ENCODE data around the gene NTNG1. TPM values are rescaled to one million over a fixed set of nuclear protein-coding genes. Genes with fewer than 3 reads are reported as not detected.

Gene NTNG1
- total and polyA plus RNA-seq, 2 of the 13 experiments (the other 11 are each of a cell fraction or from before 2014, with no cell fraction given): not detected

DNA sequence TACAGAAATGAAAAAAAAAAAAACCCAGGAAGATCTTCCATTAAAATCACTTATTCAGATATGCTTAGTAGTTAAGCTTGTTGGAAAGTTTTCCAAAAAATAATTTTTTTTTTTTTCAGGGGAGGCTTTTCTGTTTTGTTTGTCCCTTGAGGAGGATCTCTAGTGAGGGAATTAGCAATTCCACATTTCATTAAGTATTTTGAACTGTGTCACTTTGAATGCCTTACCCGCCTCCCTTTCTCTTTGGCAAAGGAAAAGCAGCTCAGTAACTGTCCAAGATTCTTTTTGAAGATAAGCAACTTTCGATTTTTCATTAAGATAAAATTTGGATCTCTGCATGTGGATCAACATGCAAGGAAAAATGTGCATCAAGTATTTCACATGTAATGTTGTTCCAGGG lies 1.8 kb downstream of the NTNG1 start:
- 4% methylated on average over 2 of the region's 2 CpGs for WGBS (ENCODE audit: low lambda C conversion rate)
- Histone ChIP-seq H3K36me3 (replicated peaks in 1 of 2; ENCODE audit: control insufficient read depth in 1 of 2, insufficient read depth in 2 of 2, low read length in 2 of 2) (no peaks in the 10 kb centered on the region), H3K27me3 (ENCODE audit: control insufficient read depth in 1 of 2, insufficient read depth in 2 of 2, low read length in 2 of 2) (peaks cover 5 to 28% of the 10 kb centered on the region in 2 experiments; a peak in 4 of 5 replicates), H3K27ac (ENCODE audit: extremely low read length, insufficient read depth, low read length) (no peak overlapping the region), H2AFZ (ENCODE audit: low read length) (no peak overlapping the region), H3K9me3 (ENCODE audit: low read length) (no peaks in the 10 kb centered on the region), H3K4me3 (replicated peaks in 1 of 3; ENCODE audit: insufficient read depth in 1 of 3, low read depth in 2 of 3, low read length in 3 of 3) (no peak overlapping the region), H4K20me1 (ENCODE audit: insufficient read depth, low read length) (no peaks in the 10 kb centered on the region), H3K9ac (ENCODE audit: insufficient read depth, low read depth, low read length) (no peak overlapping the region), H3K4me1 (ENCODE audit: insufficient read depth, low read length) (0 out of 2 replicates have a peak, but pooled peaks cover 5% of the 10 kb centered on the region), H3K4me2 (ENCODE audit: low read depth, low read length) (no peak overlapping the region), H3K79me2 (ENCODE audit: insufficient read depth, low read length) (no peaks in the 10 kb centered on the region)
- DNase-seq (ENCODE audit: low spot score): no peak
- no peak for FAIRE-seq
- intact Hi-C loops (cut with micrococcal nuclease; ENCODE audit: unreplicated experiment) (loop anchor here (2.0 to 10.0 kb wide), 2 partner anchors 86 to 1118 kb away; partner anchors contain the start of gene PRMT6), in situ Hi-C loops (cut with HindIII; ENCODE audit: extremely low pct_ligation_motif_present, low pct_unique_long_range_greater_than_20kb) (no loop called here)
- ChIA-PET POLR2A (no interaction called here), CTCF (ENCODE audit: low intra/inter-chr PET ratio, low total read pairs) (no interaction called here)
- no TSS peak for BruUV-seq (replicated peaks)
- TF ChIP-seq NAIF1 (CRISPR knock-in tag; IDR thresholded peaks at IDR 0.05; ENCODE audit: borderline replicate concordance) (no peak), PCBP1 (IDR thresholded peaks at IDR 0.05; ENCODE audit: borderline replicate concordance, low read depth, low read length) (no peak), KAT7 (CRISPR knock-in tag; IDR thresholded peaks at IDR 0.05; ENCODE audit: borderline replicate concordance) (no peak), TBX3 (IDR thresholded peaks at IDR 0.05; ENCODE audit: borderline replicate concordance) (no peak), TCF7L2 (IDR thresholded peaks at IDR 0.05; ENCODE audit: low read depth, low read length) (no peak), SIX4 (CRISPR knock-in tag; IDR thresholded peaks at IDR 0.05) (no peak), ZNF589 (CRISPR knock-in tag; conservative IDR thresholded peaks at IDR 0.05) (no peak)
- TF ChIP-seq, protein P1, sequence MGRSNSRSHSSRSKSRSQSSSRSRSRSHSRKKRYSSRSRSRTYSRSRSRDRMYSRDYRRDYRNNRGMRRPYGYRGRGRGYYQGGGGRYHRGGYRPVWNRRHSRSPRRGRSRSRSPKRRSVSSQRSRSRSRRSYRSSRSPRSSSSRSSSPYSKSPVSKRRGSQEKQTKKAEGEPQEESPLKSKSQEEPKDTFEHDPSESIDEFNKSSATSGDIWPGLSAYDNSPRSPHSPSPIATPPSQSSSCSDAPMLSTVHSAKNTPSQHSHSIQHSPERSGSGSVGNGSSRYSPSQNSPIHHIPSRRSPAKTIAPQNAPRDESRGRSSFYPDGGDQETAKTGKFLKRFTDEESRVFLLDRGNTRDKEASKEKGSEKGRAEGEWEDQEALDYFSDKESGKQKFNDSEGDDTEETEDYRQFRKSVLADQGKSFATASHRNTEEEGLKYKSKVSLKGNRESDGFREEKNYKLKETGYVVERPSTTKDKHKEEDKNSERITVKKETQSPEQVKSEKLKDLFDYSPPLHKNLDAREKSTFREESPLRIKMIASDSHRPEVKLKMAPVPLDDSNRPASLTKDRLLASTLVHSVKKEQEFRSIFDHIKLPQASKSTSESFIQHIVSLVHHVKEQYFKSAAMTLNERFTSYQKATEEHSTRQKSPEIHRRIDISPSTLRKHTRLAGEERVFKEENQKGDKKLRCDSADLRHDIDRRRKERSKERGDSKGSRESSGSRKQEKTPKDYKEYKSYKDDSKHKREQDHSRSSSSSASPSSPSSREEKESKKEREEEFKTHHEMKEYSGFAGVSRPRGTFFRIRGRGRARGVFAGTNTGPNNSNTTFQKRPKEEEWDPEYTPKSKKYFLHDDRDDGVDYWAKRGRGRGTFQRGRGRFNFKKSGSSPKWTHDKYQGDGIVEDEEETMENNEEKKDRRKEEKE (IDR thresholded peaks at IDR 0.05): no peak
- TF ChIP-seq, protein P2, sequence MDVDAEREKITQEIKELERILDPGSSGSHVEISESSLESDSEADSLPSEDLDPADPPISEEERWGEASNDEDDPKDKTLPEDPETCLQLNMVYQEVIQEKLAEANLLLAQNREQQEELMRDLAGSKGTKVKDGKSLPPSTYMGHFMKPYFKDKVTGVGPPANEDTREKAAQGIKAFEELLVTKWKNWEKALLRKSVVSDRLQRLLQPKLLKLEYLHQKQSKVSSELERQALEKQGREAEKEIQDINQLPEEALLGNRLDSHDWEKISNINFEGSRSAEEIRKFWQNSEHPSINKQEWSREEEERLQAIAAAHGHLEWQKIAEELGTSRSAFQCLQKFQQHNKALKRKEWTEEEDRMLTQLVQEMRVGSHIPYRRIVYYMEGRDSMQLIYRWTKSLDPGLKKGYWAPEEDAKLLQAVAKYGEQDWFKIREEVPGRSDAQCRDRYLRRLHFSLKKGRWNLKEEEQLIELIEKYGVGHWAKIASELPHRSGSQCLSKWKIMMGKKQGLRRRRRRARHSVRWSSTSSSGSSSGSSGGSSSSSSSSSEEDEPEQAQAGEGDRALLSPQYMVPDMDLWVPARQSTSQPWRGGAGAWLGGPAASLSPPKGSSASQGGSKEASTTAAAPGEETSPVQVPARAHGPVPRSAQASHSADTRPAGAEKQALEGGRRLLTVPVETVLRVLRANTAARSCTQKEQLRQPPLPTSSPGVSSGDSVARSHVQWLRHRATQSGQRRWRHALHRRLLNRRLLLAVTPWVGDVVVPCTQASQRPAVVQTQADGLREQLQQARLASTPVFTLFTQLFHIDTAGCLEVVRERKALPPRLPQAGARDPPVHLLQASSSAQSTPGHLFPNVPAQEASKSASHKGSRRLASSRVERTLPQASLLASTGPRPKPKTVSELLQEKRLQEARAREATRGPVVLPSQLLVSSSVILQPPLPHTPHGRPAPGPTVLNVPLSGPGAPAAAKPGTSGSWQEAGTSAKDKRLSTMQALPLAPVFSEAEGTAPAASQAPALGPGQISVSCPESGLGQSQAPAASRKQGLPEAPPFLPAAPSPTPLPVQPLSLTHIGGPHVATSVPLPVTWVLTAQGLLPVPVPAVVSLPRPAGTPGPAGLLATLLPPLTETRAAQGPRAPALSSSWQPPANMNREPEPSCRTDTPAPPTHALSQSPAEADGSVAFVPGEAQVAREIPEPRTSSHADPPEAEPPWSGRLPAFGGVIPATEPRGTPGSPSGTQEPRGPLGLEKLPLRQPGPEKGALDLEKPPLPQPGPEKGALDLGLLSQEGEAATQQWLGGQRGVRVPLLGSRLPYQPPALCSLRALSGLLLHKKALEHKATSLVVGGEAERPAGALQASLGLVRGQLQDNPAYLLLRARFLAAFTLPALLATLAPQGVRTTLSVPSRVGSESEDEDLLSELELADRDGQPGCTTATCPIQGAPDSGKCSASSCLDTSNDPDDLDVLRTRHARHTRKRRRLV (CRISPR knock-in tag; IDR thresholded peaks at IDR 0.05): no peak
- no peak for ATAC-seq
